ENCODE measurements around the gene SLC35B2. TPM values are rescaled to one million over a fixed set of nuclear protein-coding genes. Genes with fewer than 3 reads are reported as not detected.

Gene SLC35B2
- polyA plus RNA-seq, 1 experiment, result 83.5 TPM

DNA sequence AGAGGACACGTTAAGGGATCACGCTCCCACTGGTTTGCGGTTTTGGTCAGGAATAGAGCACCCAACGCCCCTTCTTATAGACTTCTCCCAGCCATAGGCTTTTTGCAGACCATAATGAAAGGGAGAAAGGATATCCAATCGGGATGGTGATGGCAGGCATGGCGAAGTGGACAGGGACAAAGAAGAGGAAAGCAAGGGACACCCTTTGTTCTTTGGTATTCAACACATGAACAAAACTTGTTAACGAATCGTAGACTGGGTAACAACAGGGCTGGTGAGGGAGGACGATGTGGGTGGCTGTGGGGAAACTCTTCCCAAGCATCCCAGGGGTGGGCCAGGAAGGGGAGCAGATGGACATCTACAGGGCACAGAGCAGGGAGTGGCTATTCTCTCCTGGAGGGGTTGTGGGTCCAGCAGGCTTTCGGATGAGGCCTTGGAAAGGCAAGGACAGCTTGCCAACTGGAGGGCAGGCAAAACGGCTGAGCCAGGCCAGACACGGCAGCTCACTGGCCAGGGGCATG lies 11.9 kb downstream of the SLC35B2 start:
- H3K27ac ChIP-seq (ENCODE audit: low read depth, low read length), result peak overlapping the region; percentile 61

GRCh38 chr6:44243345-44243744 lies 14.0 kb downstream of the SLC35B2 start:
- no peak overlapping the region for H3K27ac ChIP-seq (ENCODE audit: low read depth, low read length)
- ChIA-PET POLR2A (no interaction called here), CTCF (interaction anchor here (1.2 to 4.8 kb wide), 3 partner anchors 9 to 13 kb away, joined by 3 to 30 read pairs (median 4); no protein-coding TSS in a partner anchor)

More for the DNA sequence above, 11.9 kb downstream of the SLC35B2 start:
- DNase-seq (ENCODE audit: low read depth, low spot score), result no peak
- Histone ChIP-seq H3K27me3 (ENCODE audit: control insufficient read depth, insufficient read depth, low read length) (no peaks in the 10 kb centered on the region), H3K9me3 (ENCODE audit: control insufficient read depth, insufficient read depth, low read length) (no peaks in the 10 kb centered on the region; the same call in 1 of the 2 replicates), H3K4me3 (ENCODE audit: low read depth, low read length) (peak overlapping the region; percentile 91)
- TF ChIP-seq, protein P1, sequence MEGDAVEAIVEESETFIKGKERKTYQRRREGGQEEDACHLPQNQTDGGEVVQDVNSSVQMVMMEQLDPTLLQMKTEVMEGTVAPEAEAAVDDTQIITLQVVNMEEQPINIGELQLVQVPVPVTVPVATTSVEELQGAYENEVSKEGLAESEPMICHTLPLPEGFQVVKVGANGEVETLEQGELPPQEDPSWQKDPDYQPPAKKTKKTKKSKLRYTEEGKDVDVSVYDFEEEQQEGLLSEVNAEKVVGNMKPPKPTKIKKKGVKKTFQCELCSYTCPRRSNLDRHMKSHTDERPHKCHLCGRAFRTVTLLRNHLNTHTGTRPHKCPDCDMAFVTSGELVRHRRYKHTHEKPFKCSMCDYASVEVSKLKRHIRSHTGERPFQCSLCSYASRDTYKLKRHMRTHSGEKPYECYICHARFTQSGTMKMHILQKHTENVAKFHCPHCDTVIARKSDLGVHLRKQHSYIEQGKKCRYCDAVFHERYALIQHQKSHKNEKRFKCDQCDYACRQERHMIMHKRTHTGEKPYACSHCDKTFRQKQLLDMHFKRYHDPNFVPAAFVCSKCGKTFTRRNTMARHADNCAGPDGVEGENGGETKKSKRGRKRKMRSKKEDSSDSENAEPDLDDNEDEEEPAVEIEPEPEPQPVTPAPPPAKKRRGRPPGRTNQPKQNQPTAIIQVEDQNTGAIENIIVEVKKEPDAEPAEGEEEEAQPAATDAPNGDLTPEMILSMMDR (IDR thresholded peaks at IDR 0.05; ENCODE audit: low read depth, low read length), result no peak
- ChIA-PET POLR2A (interaction anchor here (0.6 to 4.0 kb wide), 3 partner anchors 8 to 11 kb away, joined by 3 to 107 read pairs (median 27); partner anchors contain the start of gene SLC35B2), CTCF (interaction anchor here (0.8 to 4.8 kb wide), 2 partner anchors 9 to 11 kb away, joined by 3 to 30 read pairs; no protein-coding TSS in a partner anchor)

DNA sequence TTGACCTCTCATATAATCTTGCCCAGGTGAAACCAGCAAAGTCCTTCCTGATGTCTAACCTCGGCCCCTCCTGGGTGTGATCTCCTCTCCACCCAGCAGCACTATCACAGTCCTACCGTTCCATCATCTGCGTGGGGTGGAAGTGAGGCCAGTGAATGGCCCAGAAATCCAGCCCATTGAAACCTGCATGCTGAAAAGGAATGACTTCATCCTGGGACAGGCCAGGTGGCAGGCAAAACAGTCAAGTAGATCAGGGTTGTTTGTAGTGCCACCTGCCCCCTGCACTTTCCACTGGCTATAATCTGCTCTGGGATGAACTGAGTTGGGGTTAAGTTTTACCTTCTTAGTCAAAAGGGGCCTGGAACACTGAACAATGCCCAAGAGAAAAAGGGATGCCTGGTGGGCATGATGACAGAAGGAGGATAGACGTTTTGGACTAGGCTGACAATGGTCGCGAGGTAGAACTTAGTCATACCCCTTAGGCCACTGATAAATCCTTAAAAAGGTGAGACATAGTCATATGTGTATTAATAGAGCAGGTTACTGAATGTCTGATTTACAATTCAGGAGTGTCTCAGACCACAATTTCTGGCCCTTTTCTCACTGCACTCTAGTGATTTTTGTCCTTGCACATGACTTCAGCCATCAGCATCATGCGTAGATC lies 18.5 kb downstream of the SLC35B2 start:
- H3K9me3 ChIP-seq (ENCODE audit: control insufficient read depth, insufficient read depth, low read length), result no peaks in the 10 kb centered on the region
- TF ChIP-seq, protein P1 (IDR thresholded peaks at IDR 0.05; ENCODE audit: low read depth, low read length), result no peak
- no peak overlapping the region for H3K27ac ChIP-seq (ENCODE audit: low read depth, low read length)
- no peak overlapping the region for H3K4me3 ChIP-seq (ENCODE audit: low read depth, low read length)
- H3K27me3 ChIP-seq (ENCODE audit: control insufficient read depth, insufficient read depth, low read length), result no peaks in the 10 kb centered on the region
- no peak for DNase-seq (ENCODE audit: low read depth, low spot score)
- POLR2A ChIA-PET, result interaction anchor here (1.6 kb wide), 1 partner anchor 8 kb away, joined by 12 read pairs; the partner anchor contains the start of gene HSP90AB1
- CTCF ChIA-PET, result interaction anchor here (0.6 to 1.8 kb wide), 2 partner anchors 11 to 66 kb away, joined by 3 to 15 read pairs; no protein-coding TSS in a partner anchor

More at GRCh38 chr6:44243345-44243744, 14.0 kb downstream of the SLC35B2 start:
- Histone ChIP-seq H3K4me3 (ENCODE audit: low read depth, low read length) (no peak overlapping the region), H3K27me3 (ENCODE audit: control insufficient read depth, insufficient read depth, low read length) (no peaks in the 10 kb centered on the region), H3K9me3 (ENCODE audit: control insufficient read depth, insufficient read depth, low read length) (no peaks in the 10 kb centered on the region; the same call in 1 of the 2 replicates)
- DNase-seq (ENCODE audit: low read depth, low spot score), result no peak
- TF ChIP-seq, protein P1 (IDR thresholded peaks at IDR 0.05; ENCODE audit: low read depth, low read length), result no peak

DNA sequence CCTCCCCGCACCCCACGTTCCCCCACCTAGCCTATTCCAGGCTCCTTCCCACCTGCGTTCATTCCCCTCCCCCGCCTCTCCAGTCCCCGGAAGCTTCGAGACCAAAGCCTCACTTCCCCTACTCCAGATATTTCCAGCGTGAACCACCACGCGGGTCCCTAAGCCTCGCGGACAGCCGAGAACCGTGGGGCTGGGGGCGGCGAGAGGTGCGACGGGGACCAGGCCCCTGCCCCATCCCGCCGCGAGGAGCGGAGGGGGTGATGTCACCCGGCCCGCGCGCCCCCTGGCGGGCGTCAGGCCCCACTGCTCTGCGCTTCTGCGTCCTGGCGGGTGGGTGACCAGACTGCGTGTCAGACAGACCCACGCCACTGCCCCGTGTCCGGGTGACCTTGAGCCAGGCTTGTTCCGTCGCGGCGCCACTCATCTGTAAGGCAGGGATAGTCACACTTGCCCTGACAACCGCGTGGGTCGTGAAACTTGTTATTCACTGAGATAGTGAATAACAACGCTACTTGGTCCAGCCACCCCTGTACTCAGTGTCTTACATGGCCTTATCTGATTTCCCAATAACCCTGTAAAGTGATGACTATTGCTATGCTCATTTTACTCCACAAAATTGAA lies 19.4 kb downstream of the SLC35B2 start:
- ChIA-PET CTCF (interaction anchor here (0.6 to 1.8 kb wide), 14 partner anchors 10 to 140 kb away, joined by 3 to 15 read pairs (median 4); partner anchors contain the start of genes HSP90AB1 and SLC35B2), POLR2A (interaction anchor here (0.9 to 1.6 kb wide), 5 partner anchors 8 to 441 kb away, joined by 3 to 12 read pairs (median 3); partner anchors contain the start of genes HSP90AB1 and SLC29A1)
- Histone ChIP-seq H3K27ac (ENCODE audit: low read depth, low read length) (peak overlapping the region; percentile 81), H3K27me3 (ENCODE audit: control insufficient read depth, insufficient read depth, low read length) (no peaks in the 10 kb centered on the region), H3K9me3 (ENCODE audit: control insufficient read depth, insufficient read depth, low read length) (no peaks in the 10 kb centered on the region), H3K4me3 (ENCODE audit: low read depth, low read length) (peak overlapping the region; percentile 70)
- TF ChIP-seq, protein P1 (IDR thresholded peaks at IDR 0.05; ENCODE audit: low read depth, low read length), result peak; percentile 88
- no peak for DNase-seq (ENCODE audit: low read depth, low spot score)

Data from AG04450 (cell line).